CD14-positive monocyte (primary cell): Measurements from ENCODE around the gene ATRN. TPM values are rescaled to one million over a fixed set of nuclear protein-coding genes. Genes with fewer than 3 reads are reported as not detected.

Experiments used
- DNase-seq, 3 donors: peaks; one replicate each; pipeline ENCODE4 v3.0.0-alpha.2; 2011 to 2022
- H2AFZ ChIP-seq: 2 replicates; pipeline ENCODE4 v1.6.0; 2012; ENCODE audit warnings: mild to moderate bottlenecking, low read depth, low read length, inconsistent platforms; ENCODE audit not compliant: insufficient read depth, poor library complexity, severe bottlenecking
- H3K27ac ChIP-seq, 2 donors: 1 replicate in 1 of 2; 2 replicates in 1 of 2; pipeline ENCODE4 v1.5.1; 2012 to 2013; ENCODE audit warnings: low read length in 2 of 2, control low read depth in 1 of 2, inconsistent platforms in 1 of 2, low read depth in 1 of 2, mild to moderate bottlenecking in 1 of 2
- H3K27me3 ChIP-seq, 2 donors: one replicate each; pipeline versions ENCODE4 v1.6.0 to v1.6.1; 2011 to 2013; ENCODE audit warnings: low read length in 2 of 2; ENCODE audit not compliant: control insufficient read depth in 2 of 2, insufficient read depth in 2 of 2
- H3K36me3 ChIP-seq, 2 donors: replicated peaks in 1 of 2; 1 replicate in 1 of 2; 2 replicates in 1 of 2; pipeline versions ENCODE4 v1.5.1 to v1.6.1; 2012 to 2013; ENCODE audit warnings: low read length in 2 of 2, control low read depth in 1 of 2, inconsistent platforms in 1 of 2, mild to moderate bottlenecking in 1 of 2; ENCODE audit not compliant: insufficient read depth in 2 of 2, control insufficient read depth in 1 of 2
- H3K4me1 ChIP-seq, 2 donors: 1 replicate in 1 of 2; 2 replicates in 1 of 2; pipeline versions ENCODE4 v1.5.1 to v1.6.1; 2012 to 2013; ENCODE audit warnings: low read length in 2 of 2, control low read depth in 1 of 2, inconsistent platforms in 1 of 2, mild to moderate bottlenecking in 1 of 2, moderate library complexity in 1 of 2; ENCODE audit not compliant: insufficient read depth in 2 of 2, control insufficient read depth in 1 of 2
- H3K4me2 ChIP-seq: replicated peaks from 2 replicates; pipeline ENCODE3; 2012; ENCODE audit warnings: low read length, moderate library complexity, mild to moderate bottlenecking; ENCODE audit not compliant: poor library complexity, severe bottlenecking; ENCODE audit errors: extremely low read depth
- H3K4me3 ChIP-seq, 3 experiments: fragments of 200-600 bp in 1 of 3; sonication (generic) in 1 of 3; replicated peaks in 1 of 3; 1 replicate in 2 of 3; 2 replicates in 1 of 3; pipeline ENCODE4 v1.5.1; 2011 to 2013; ENCODE audit warnings: low read length in 3 of 3, mild to moderate bottlenecking in 3 of 3, control low read depth in 2 of 3, low read depth in 2 of 3, inconsistent platforms in 1 of 3, moderate library complexity in 1 of 3
- H3K79me2 ChIP-seq: 2 replicates; pipeline ENCODE4 v1.6.0; 2012; ENCODE audit warnings: mild to moderate bottlenecking, control low read depth, inconsistent platforms, low read length, moderate library complexity; ENCODE audit not compliant: insufficient read depth
- H3K9ac ChIP-seq: 2 replicates; pipeline ENCODE4 v1.6.0; 2017; ENCODE audit warnings: low read length, mild to moderate bottlenecking; ENCODE audit not compliant: insufficient read depth, poor library complexity, severe bottlenecking
- H3K9me3 ChIP-seq, 2 donors: replicated peaks in 1 of 2; 1 replicate in 1 of 2; 2 replicates in 1 of 2; pipeline versions ENCODE4 v1.5.1 to v1.6.1; 2012 to 2013; ENCODE audit warnings: low read length in 2 of 2, control low read depth in 1 of 2; ENCODE audit not compliant: control insufficient read depth in 1 of 2, insufficient read depth in 1 of 2
- H4K20me1 ChIP-seq: 2 replicates; pipeline ENCODE4 v1.6.0; 2012; ENCODE audit warnings: mild to moderate bottlenecking, low read length, control low read depth, moderate library complexity; ENCODE audit not compliant: insufficient read depth
- H3K27ac Mint-ChIP-seq, 7 donors: one replicate each; pipeline ENCODE4 v1.8.0; 2020; ENCODE audit warnings: mild to moderate bottlenecking in 7 of 7, mixed read lengths in 7 of 7, moderate library complexity in 6 of 7, inconsistent platforms in 2 of 7
- H3K27me3 Mint-ChIP-seq, 3 donors: one replicate each; pipeline ENCODE4 v1.8.0; 2021 to 2022; ENCODE audit warnings: low read depth in 3 of 3, mild to moderate bottlenecking in 3 of 3, mixed read lengths in 3 of 3, moderate library complexity in 3 of 3, inconsistent platforms in 1 of 3
- H3K36me3 Mint-ChIP-seq, 2 donors: one replicate each; pipeline ENCODE4 v1.8.0; 2020; ENCODE audit warnings: mixed read lengths in 2 of 2, inconsistent platforms in 1 of 2, mild to moderate bottlenecking in 1 of 2
- H3K4me1 Mint-ChIP-seq: one replicate; pipeline ENCODE4 v1.8.0; 2020; ENCODE audit warnings: mild to moderate bottlenecking, mixed read lengths
- H3K4me3 Mint-ChIP-seq, 2 donors: one replicate each; pipeline ENCODE4 v1.8.0; 2020; ENCODE audit warnings: mild to moderate bottlenecking in 2 of 2, mixed read lengths in 2 of 2, moderate library complexity in 1 of 2
- H3K9me3 Mint-ChIP-seq, 7 donors: one replicate each; pipeline ENCODE4 v1.8.0; 2020 to 2022; ENCODE audit warnings: mixed read lengths in 7 of 7, mild to moderate bottlenecking in 6 of 7, moderate library complexity in 6 of 7, inconsistent platforms in 2 of 7
- CTCF ChIP-seq: fragments of 200-600 bp; IDR thresholded peaks from one replicate; pipeline ENCODE4 v1.8.0; 2022; ENCODE audit warnings: antibody characterized with exemption, mild to moderate bottlenecking
- WGBS: methylation state at CpG from one replicate; pipeline ENCODE4 v1.1.5; 2013; ENCODE audit warnings: missing lambda C conversion rate; ENCODE audit not compliant: insufficient coverage; 5-methylcytosine and 5-hydroxymethylcytosine counted together
- intact Hi-C, 2 donors: fragments of 100-400 bp; cut with micrococcal nuclease; formaldehyde crosslinking; loops; one replicate each; pipeline versions ENCODE4 v1.15.0 to v1.15.1; 2023
- polyA plus RNA-seq, 3 donors: library from polyadenylated mRNA; depleted of rRNA in 1 of 3; unstranded in 2 of 3; stranded (reverse) in 1 of 3; fragments of 300-500 nt in 2 of 3; fragments of >200 nt in 1 of 3; fragmentation: Illumina TruSeq in 2 of 3; gene quantifications; 1 replicate in 2 of 3; 2 replicates in 1 of 3; pipeline ENCODE4 v1.2.3, GENCODE V29; 2012 to 2021

ATRN gene
- polyA plus RNA-seq, 3 donors = 10.2 to 17.4 (median 11.5) TPM

DNA sequence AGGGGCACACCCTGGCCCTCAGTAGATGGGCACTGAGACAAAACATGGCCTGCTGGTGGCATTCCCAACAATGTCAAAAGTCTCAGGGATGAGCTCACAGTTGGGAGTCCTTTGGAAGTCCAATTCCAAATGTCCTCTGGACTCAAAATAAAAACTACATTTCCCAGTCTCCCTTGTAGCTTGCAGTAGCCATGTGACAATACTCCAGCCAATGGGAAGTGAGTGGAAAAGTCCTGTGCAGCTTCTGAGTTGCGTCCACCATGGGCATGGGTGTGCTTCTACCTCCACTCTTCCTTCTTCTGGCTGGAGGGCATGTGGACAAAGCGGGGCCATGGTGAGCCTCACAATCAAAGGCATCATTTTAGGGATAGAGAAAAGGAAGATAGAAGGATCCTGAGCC lies 216.8 kb downstream of the ATRN start:
- H3K27me3 ChIP-seq = peaks cover 2 to 27% of the 10 kb centered on the region in 2 donors
- no peak overlapping the region for H3K4me3 ChIP-seq
- no peak overlapping the region for H2AFZ ChIP-seq
- no peak overlapping the region for H3K9ac ChIP-seq
- no peak overlapping the region for H3K27ac Mint-ChIP-seq
- H4K20me1 ChIP-seq = no peaks in the 10 kb centered on the region
- H3K4me2 ChIP-seq = no peak overlapping the region
- DNase-seq = no peak
- no peaks in the 10 kb centered on the region for H3K36me3 ChIP-seq
- H3K4me3 Mint-ChIP-seq = no peak overlapping the region
- no peak for TF ChIP-seq CTCF
- no peak overlapping the region for H3K27ac ChIP-seq
- H3K36me3 Mint-ChIP-seq = no peaks in the 10 kb centered on the region
- no peaks in the 10 kb centered on the region for H3K4me1 ChIP-seq
- WGBS = no CpG with 5 or more reads among the region's 2 CpGs
- peaks cover 0 to 6% (median 2%) of the 10 kb centered on the region in 7 donors for H3K9me3 Mint-ChIP-seq
- H3K79me2 ChIP-seq = no peaks in the 10 kb centered on the region
- peaks cover 4% of the 10 kb centered on the region for H3K4me1 Mint-ChIP-seq
- intact Hi-C loops = no loop called here
- H3K27me3 Mint-ChIP-seq = peaks cover 24 to 39% (median 26%) of the 10 kb centered on the region in 3 donors
- H3K9me3 ChIP-seq = no peaks in the 10 kb centered on the region

GRCh38 chr20:3689978-3690377 lies 219.2 kb downstream of the ATRN start:
- intact Hi-C loops = no loop called here
- peaks cover 4% of the 10 kb centered on the region for H3K4me1 Mint-ChIP-seq
- DNase-seq = no peak
- no peaks in the 10 kb centered on the region for H3K9me3 ChIP-seq
- no peaks in the 10 kb centered on the region for H3K36me3 ChIP-seq
- no peak overlapping the region for H3K4me3 Mint-ChIP-seq
- H3K4me3 ChIP-seq = no peak overlapping the region
- no peak overlapping the region for H3K27ac Mint-ChIP-seq
- H3K36me3 Mint-ChIP-seq = no peaks in the 10 kb centered on the region
- peaks cover 4 to 19% (median 11%) of the 10 kb centered on the region in 3 donors for H3K27me3 Mint-ChIP-seq
- H3K27me3 ChIP-seq = peaks cover 0 to 8% of the 10 kb centered on the region in 2 donors
- no peaks in the 10 kb centered on the region for H3K79me2 ChIP-seq
- no peak overlapping the region for H3K9ac ChIP-seq
- H3K9me3 Mint-ChIP-seq = peaks cover 0 to 2% (median 0%) of the 10 kb centered on the region in 7 donors
- no peak for TF ChIP-seq CTCF
- H4K20me1 ChIP-seq = no peaks in the 10 kb centered on the region
- H2AFZ ChIP-seq = no peak overlapping the region
- H3K27ac ChIP-seq = no peak overlapping the region
- no peak overlapping the region for H3K4me2 ChIP-seq
- WGBS = 91% methylated on average over 3 of the region's 11 CpGs
- no peaks in the 10 kb centered on the region for H3K4me1 ChIP-seq
